HepG2 (cell line): ENCODE data around the gene STX8. TPM values are rescaled to one million over a fixed set of nuclear protein-coding genes. Genes with fewer than 3 reads are reported as not detected.

ENCODE experiments used
- ATAC-seq: fragments of 200-7000 bp; cut with Tn5 transposase; 3 replicates; pipeline ENCODE4 v1.9.1; 2020; ENCODE audit warnings: mild to moderate bottlenecking, moderate library complexity
- BruUV-seq: library from RNA; stranded (reverse); fragments of 400-500 nt; replicated peaks from 2 replicates; lab custom pipeline; 2021; lab: Mats Ljungman, UMichigan
- CTCF ChIA-PET: fragments of 300-600 bp; formaldehyde crosslinking; extraction: SDS; loops from one replicate; lab custom pipeline; 2021; ENCODE audit warnings: low total read pairs, inconsistent platforms, low intra/inter-chr PET ratio; lab: Yijun Ruan, JAX
- POLR2A ChIA-PET: fragments of 350-600 bp; sonication (Branson Sonifier 250); formaldehyde crosslinking; loops from one replicate; lab custom pipeline; 2020; ENCODE audit warnings: antibody characterized with exemption, inconsistent platforms; lab: Yijun Ruan, JAX
- DNase-seq: peaks from one replicate; pipeline ENCODE4 v3.0.0-alpha.2; 2015; ENCODE audit warnings: low spot score
- FAIRE-seq: peaks from 3 replicates; lab custom pipeline; 2011; peaks lifted over from hg19 to GRCh38; lab: Jason Lieb, UNC
- H2AFZ ChIP-seq: one replicate; pipeline ENCODE4 v1.6.1; 2011; ENCODE audit warnings: low read length, inconsistent platforms
- H3K27ac ChIP-seq: fragments of 300-600 bp; 3 replicates; pipeline ENCODE4 v1.8.0; 2011; ENCODE audit warnings: mixed run types, mild to moderate bottlenecking, mixed read lengths, low read length, inconsistent platforms; ENCODE audit not compliant: insufficient read depth; ENCODE audit errors: extremely low read length
- H3K27me3 ChIP-seq, 2 experiments: fragments of 200-600 bp in 1 of 2; 2 replicates in 1 of 2; 3 replicates in 1 of 2; pipeline versions ENCODE4 v1.6.0 to v1.8.0; 2011; ENCODE audit warnings: low read length in 2 of 2, mild to moderate bottlenecking in 2 of 2, moderate library complexity in 2 of 2, inconsistent platforms in 1 of 2; ENCODE audit not compliant: insufficient read depth in 2 of 2, control insufficient read depth in 1 of 2
- H3K36me3 ChIP-seq, 2 experiments: fragments of 200-600 bp in 1 of 2; replicated peaks in 1 of 2; 2 replicates in 1 of 2; 3 replicates in 1 of 2; pipeline versions ENCODE4 v1.5.1 to v1.8.0; 2011; ENCODE audit warnings: low read length in 2 of 2, inconsistent platforms in 1 of 2; ENCODE audit not compliant: insufficient read depth in 2 of 2, control insufficient read depth in 1 of 2
- H3K4me1 ChIP-seq: 2 replicates; pipeline ENCODE4 v1.5.1; 2012; ENCODE audit warnings: low read length, inconsistent platforms; ENCODE audit not compliant: insufficient read depth
- H3K4me2 ChIP-seq: 2 replicates; pipeline ENCODE4 v1.6.0; 2011; ENCODE audit warnings: low read depth, low read length, inconsistent platforms
- H3K4me3 ChIP-seq, 3 experiments: fragments of 200-600 bp in 1 of 3; sonication (generic), shearing (Covaris generic) in 1 of 3; replicated peaks in 1 of 3; 2 replicates each; pipeline ENCODE4 v1.5.1; 2011 to 2016; ENCODE audit warnings: low read length in 3 of 3, inconsistent platforms in 2 of 3, low read depth in 2 of 3, mild to moderate bottlenecking in 2 of 3, control low read depth in 1 of 3, mixed read lengths in 1 of 3; ENCODE audit not compliant: insufficient read depth in 1 of 3
- H3K79me2 ChIP-seq: one replicate; pipeline ENCODE4 v1.6.1; 2011; ENCODE audit warnings: low read length, inconsistent platforms; ENCODE audit not compliant: insufficient read depth
- H3K9ac ChIP-seq: 2 replicates; pipeline ENCODE4 v1.6.0; 2011; ENCODE audit warnings: mild to moderate bottlenecking, low read depth, low read length, inconsistent platforms; ENCODE audit not compliant: insufficient read depth
- H3K9me3 ChIP-seq: 2 replicates; pipeline ENCODE4 v1.5.1; 2012; ENCODE audit warnings: mild to moderate bottlenecking, low read length
- H4K20me1 ChIP-seq: 2 replicates; pipeline ENCODE4 v1.6.0; 2011; ENCODE audit warnings: inconsistent platforms, mild to moderate bottlenecking, low read length, moderate library complexity; ENCODE audit not compliant: insufficient read depth
- ADNP ChIP-seq: sonication (generic); formaldehyde crosslinking; IDR thresholded peaks from 2 replicates; pipeline ENCODE4 v1.4.0; 2020; ENCODE audit warnings: missing genetic modification reagents
- ARNTL ChIP-seq: sonication (generic); formaldehyde crosslinking; IDR thresholded peaks from 2 replicates; pipeline ENCODE4 v1.4.0; 2020; ENCODE audit warnings: mild to moderate bottlenecking, missing genetic modification reagents
- CREM ChIP-seq, 2 experiments: sonication (generic) in 1 of 2; formaldehyde crosslinking in 1 of 2; IDR thresholded peaks; 2 replicates each; pipeline versions ENCODE4 v1.4.0 to v1.6.1; 2016 to 2020; ENCODE audit warnings: antibody characterized with exemption in 1 of 2, mild to moderate bottlenecking in 1 of 2, missing genetic modification reagents in 1 of 2
- HHEX ChIP-seq: IDR thresholded peaks from 2 replicates; pipeline ENCODE4 v1.6.1; 2016; ENCODE audit warnings: control low read depth
- KDM2A ChIP-seq: sonication (generic); formaldehyde crosslinking; IDR thresholded peaks from 2 replicates; pipeline ENCODE4 v1.4.0; 2020; ENCODE audit warnings: low read depth, missing genetic modification reagents, borderline replicate concordance
- KDM5B ChIP-seq: sonication (generic); formaldehyde crosslinking; IDR thresholded peaks from 2 replicates; pipeline ENCODE4 v1.4.0; 2020; ENCODE audit warnings: missing genetic modification reagents, mild to moderate bottlenecking, borderline replicate concordance
- MIER3 ChIP-seq: IDR thresholded peaks from 2 replicates; pipeline ENCODE4 v1.6.1; 2016; ENCODE audit warnings: missing compliant biosample characterization, borderline replicate concordance
- SIN3A ChIP-seq: IDR thresholded peaks from 2 replicates; pipeline ENCODE4 v1.6.1; 2011; ENCODE audit warnings: low read depth, mild to moderate bottlenecking, control low read depth, low read length, borderline replicate concordance
- STAT6 ChIP-seq: sonication (generic); formaldehyde crosslinking; IDR thresholded peaks from 2 replicates; pipeline ENCODE4 v1.4.0; 2020; ENCODE audit warnings: missing genetic modification reagents, mild to moderate bottlenecking, borderline replicate concordance
- TEF ChIP-seq: sonication (generic); formaldehyde crosslinking; IDR thresholded peaks from 2 replicates; pipeline ENCODE4 v1.5.0; 2020; ENCODE audit warnings: missing genetic modification reagents
- ZFP82 ChIP-seq: sonication (generic); formaldehyde crosslinking; IDR thresholded peaks from 2 replicates; pipeline ENCODE4 v1.5.1; 2020; ENCODE audit warnings: mild to moderate bottlenecking, missing genetic modification reagents, borderline replicate concordance
- ZNF746 ChIP-seq: sonication (generic); formaldehyde crosslinking; IDR thresholded peaks from 2 replicates; pipeline ENCODE4 v1.8.0; 2022; ENCODE audit warnings: mild to moderate bottlenecking, missing genetic modification reagents
- ZNF879 ChIP-seq: sonication (generic); formaldehyde crosslinking; IDR thresholded peaks from 2 replicates; pipeline ENCODE4 v1.8.1; 2023; ENCODE audit warnings: missing genetic modification reagents
- ZSCAN5A ChIP-seq: sonication (generic); formaldehyde crosslinking; IDR thresholded peaks from 2 replicates; pipeline ENCODE4 v1.8.0; 2022; ENCODE audit warnings: mild to moderate bottlenecking, missing genetic modification reagents, borderline replicate concordance
- WGBS: methylation state at CpG from one replicate; pipeline ENCODE4 v1.1.6; 2017; ENCODE audit warnings: low lambda C conversion rate; 5-methylcytosine and 5-hydroxymethylcytosine counted together
- in situ Hi-C: cut with HindIII; loops from 2 replicates; pipeline ENCODE4 v1.10.0; 2017; ENCODE audit warnings: low pct_unique_long_range_greater_than_20kb; ENCODE audit not compliant: extremely low pct_ligation_motif_present
- intact Hi-C: fragments of 100-400 bp; cut with micrococcal nuclease; formaldehyde crosslinking; loops from one replicate; pipeline ENCODE4 v1.10.0; 2022; ENCODE audit not compliant: unreplicated experiment
- polyA plus RNA-seq, 8 experiments: library from polyadenylated mRNA; depleted of rRNA in 3 of 8; stranded (reverse) in 7 of 8; unstranded in 1 of 8; fragments of >200 nt; fragmentation: Illumina TruSeq in 4 of 8; extraction: Trizol in 4 of 8; gene quantifications; 2 replicates each; pipeline versions ENCODE4 v1.2.1 to v1.2.3, GENCODE V29; 2011 to 2016; ENCODE audit warnings: low read depth in 4 of 8, missing spikeins in 1 of 8, mixed read lengths in 1 of 8; ENCODE audit not compliant: insufficient read depth in 1 of 8
- total RNA-seq, 5 experiments: library from RNA; depleted of rRNA; stranded (reverse); fragments of >200 nt; fragmentation: Illumina TruSeq; extraction: Trizol; gene quantifications; 2 replicates each; pipeline ENCODE4 v1.2.3, GENCODE V29; 2016; ENCODE audit warnings: low read depth in 1 of 5

STX8 gene
- total and polyA plus RNA-seq, 2 of the 13 experiments (the other 11 are each of a cell fraction or from before 2014, with no cell fraction given), result 36.4 to 53.6 TPM

- ATAC-seq (no peak), FAIRE-seq (no peak), DNase-seq (no peak)
- H3K27ac ChIP-seq, result no peak overlapping the region
- POLR2A ChIA-PET, result no interaction called here
- TF ChIP-seq CREM (IDR thresholded peaks at IDR 0.05) (no peak), CREM (CRISPR knock-in tag; IDR thresholded peaks at IDR 0.05) (no peak), STAT6 (CRISPR knock-in tag) (no peak), TEF (CRISPR knock-in tag) (no peak), KDM5B (no peak), HHEX (CRISPR knock-in tag) (no peak), MIER3 (CRISPR knock-in tag) (no peak), ZFP82 (no peak), ADNP (CRISPR knock-in tag) (no peak), ZNF879 (CRISPR knock-in tag) (no peak), ZSCAN5A (no peak), KDM2A (CRISPR knock-in tag) (no peak), ARNTL (CRISPR knock-in tag) (no peak), ZNF746 (CRISPR knock-in tag) (no peak), SIN3A (no peak)
- no peak overlapping the region for H3K4me3 ChIP-seq
- intact Hi-C loops (no loop called here), in situ Hi-C loops (no loop called here)
- peaks cover 35% of the 10 kb centered on the region for H3K4me1 ChIP-seq
- no peaks in the 10 kb centered on the region for H3K9me3 ChIP-seq
- H3K36me3 ChIP-seq, result no peaks in the 10 kb centered on the region
- H3K27me3 ChIP-seq, result no peaks in the 10 kb centered on the region
- H3K79me2 ChIP-seq, result no peaks in the 10 kb centered on the region
- CTCF ChIA-PET, result no interaction called here
- no peak overlapping the region for H2AFZ ChIP-seq
- 69% methylated on average over 2 of the region's 2 CpGs for WGBS
- no peak overlapping the region for H3K9ac ChIP-seq
- no peaks in the 10 kb centered on the region for H4K20me1 ChIP-seq
- no TSS peak for BruUV-seq
- H3K4me2 ChIP-seq, result no peak overlapping the region
These were observed 208.5 kb downstream of the STX8 start for GRCh38 chr17:9367156-9367555.
